Left lobe of liver (tissue), 2 donors: ENCODE results near the gene OR4C6. TPM values are rescaled to one million over a fixed set of nuclear protein-coding genes. Genes with fewer than 3 reads are reported as not detected.
A peak's percentile ranks its signal among the peaks of the same experiment; 100 is the strongest.

Experiments used
- ATAC-seq: fragments of 200-7000 bp; cut with Tn5 transposase; one replicate; pipeline ENCODE4 v1.9.1; 2020; ENCODE audit warnings: mild to moderate bottlenecking, moderate library complexity
- DNase-seq: peaks from one replicate; pipeline ENCODE4 v3.0.0-alpha.2; 2020; ENCODE audit warnings: low spot score
- total RNA-seq: library from RNA; stranded (reverse); gene quantifications from one replicate; pipeline ENCODE4 v1.2.1, GENCODE V29; 2021
- donor health status: DM: no; HTN: no; CAD: no; lungs with moderate emphysema.
- donor health status: DM: no; HTN: yes; CAD: no.

The OR4C6 gene
- total RNA-seq = not detected

DNA sequence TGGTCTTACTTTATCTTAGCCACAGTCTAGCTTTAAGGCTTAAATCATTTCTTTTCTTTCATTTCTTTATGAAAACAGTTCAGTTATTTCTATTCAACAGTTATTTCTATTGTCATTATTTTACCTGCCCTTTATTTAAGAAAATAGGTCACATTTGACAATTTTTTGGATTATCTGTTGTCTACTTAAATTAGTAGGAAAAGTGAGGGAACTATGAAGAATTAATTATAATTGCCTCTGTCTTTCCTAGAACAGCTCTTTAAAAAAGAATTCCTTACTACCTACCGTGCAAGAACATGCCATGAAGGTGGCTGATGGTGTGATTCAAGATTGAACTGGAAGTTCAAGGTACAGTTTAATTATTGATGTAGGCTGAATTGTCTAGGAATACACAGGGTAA, at the start of gene OR4C6:
OR4C6 (plus strand) TSS at position 301 of the 400 bp plus-strand sequence. CDS start 2,966 bp downstream, outside the sequence.
- ATAC-seq (no peak), DNase-seq (no peak)

DNA sequence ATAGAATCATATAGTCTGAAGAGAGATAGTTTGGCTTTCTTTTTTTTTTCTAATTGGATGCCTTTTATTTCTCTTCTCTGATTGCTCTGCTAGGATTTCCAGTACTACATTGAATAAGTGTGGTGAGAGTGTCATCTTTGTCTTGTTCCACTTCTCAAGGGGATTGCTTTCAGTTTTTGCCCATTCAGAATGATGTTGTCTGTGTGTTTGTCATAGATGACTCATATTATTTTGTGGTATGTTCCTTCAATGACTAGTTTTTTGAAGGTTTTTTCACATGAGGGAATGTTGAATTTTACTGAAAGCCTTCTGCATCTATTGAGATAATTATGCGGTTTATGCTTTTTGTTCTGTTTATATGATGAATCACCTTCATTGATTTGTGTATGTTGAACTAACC, 37.5 kb upstream of the OR4C6 start:
- no peak for ATAC-seq
- no peak for DNase-seq

DNA sequence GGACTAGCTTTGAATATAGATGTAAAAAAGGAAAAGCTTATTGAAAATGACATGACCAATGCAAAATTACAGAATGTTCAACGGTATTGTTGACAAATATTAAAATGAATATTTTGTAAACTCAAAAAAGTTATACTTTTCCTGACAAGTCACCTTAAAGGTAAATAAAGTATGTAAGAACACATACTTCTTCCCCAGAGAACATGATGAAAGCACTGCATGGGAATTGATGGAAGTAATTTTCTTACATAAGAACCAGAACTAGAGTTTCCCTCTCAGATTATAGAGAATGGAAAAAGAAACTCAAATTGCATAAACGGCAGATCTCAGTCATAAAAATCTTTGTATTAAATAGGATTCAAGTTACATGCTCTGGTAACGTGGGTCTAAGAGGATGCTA, 27.2 kb upstream of the OR4C6 start, which contains the start of gene OR4P4:
OR4P4 (plus strand) TSS at position 301 of the 400 bp plus-strand sequence.
- DNase-seq (no peak), ATAC-seq (no peak)

DNA sequence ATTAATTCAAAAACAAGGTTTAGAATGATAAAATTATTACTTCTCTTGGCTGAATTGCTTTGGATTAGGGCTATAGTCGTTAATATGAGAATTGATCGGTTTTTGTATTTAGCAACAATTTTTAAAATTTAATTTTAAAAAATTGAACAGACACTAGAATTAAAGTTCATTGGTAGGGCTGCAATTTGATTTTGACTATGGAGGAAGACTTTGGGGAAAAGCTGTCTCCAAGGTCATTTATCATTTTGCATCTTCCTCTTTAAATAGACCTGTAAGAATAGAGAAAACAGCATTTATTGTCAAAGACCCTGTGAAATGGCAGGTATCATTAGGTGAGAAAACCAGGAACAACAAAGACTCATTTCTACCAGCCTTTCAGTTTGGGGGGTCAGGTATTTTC, 14.0 kb upstream of the OR4C6 start, which contains the start of gene OR4S2:
OR4S2 (plus strand) TSS at position 301 of the 400 bp plus-strand sequence. CDS start 2,577 bp downstream, outside the sequence.
- ATAC-seq (no peak), DNase-seq (no peak)

DNA sequence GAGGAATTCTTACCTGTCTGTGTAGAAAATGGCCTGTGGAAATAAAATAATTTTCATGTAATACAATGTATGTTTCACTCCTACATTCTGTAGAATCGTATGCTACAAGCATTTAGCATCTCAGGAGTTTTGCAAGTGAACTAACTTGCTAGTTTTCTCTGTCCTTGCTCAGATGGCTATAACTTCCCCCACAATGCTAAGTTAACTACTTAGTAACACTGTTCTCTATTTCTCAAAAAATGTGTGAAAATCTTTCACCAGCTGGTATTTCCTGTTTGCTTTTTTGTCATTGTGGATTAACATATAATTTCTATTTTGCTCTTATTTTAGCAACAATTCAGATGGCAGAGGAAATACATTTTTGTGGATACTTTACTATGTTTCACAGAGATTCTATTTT, 9.4 kb upstream of the OR4C6 start:
- no peak for ATAC-seq
- DNase-seq = no peak

DNA sequence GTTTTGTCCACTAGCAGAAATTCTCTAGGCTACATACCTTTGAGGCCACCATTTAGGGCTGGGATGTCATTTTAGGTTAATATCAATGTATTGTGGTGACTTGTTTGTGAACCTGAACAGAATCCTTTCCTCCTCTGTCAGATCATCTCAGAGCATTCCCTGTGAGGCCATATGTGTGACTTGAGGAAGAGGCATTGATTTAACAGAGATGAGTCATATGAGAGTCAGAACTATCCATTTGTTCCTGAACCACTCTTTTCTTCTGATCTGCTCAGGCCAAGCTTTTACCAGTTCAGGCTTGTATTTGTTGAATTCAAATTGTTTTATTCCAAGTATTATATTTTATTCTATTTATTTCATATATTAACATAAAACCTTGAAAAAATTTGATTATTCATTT, 6.9 kb upstream of the OR4C6 start:
- no peak for ATAC-seq
- no peak for DNase-seq

DNA sequence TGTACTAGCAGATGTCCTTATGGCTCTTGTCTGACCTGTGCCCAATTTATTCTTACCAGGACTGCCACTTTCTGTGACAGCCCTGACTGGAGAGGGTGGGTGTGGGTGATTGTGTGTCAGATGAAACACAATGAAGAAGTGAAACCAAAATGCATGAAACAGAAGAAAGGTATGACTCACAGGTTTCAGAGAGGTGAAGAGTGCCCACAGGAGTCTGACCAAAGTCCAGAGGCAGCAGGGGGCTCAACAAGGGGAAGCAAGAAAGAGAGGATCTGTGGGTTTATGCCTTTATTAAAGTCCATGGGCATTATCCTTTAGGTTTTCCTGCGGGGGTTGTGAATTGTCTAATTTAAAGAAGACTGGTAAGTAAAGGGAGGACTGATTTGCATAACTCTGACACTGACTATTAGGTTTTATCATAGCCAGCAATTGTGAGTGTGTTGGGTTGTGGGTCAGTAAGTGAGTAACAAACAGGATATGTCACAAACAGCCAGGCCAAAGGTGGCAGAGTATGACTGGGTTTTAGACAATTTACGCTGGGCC, 3.9 kb upstream of the OR4C6 start:
- ATAC-seq = no peak
- no peak for DNase-seq

DNA sequence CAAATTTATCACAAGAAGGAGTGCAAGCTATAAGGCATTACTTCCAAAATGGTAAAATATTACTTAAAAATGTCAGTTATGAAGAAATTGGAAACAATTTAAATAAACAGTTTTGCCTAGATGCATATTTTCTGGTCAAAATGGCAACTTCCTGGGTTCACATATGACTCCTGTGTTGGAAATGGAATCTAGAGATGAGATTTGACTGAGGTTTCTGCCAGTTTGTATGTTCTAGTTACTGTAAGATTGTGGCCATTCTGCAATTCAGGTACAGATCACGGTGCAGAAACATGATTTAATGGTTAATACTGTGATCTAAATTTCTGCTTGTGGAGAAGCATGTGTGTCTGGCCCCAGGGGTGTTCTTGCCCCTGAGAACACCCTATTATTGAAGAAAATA, 3.4 kb upstream of the OR4C6 start:
- DNase-seq (no peak), ATAC-seq (no peak)

DNA sequence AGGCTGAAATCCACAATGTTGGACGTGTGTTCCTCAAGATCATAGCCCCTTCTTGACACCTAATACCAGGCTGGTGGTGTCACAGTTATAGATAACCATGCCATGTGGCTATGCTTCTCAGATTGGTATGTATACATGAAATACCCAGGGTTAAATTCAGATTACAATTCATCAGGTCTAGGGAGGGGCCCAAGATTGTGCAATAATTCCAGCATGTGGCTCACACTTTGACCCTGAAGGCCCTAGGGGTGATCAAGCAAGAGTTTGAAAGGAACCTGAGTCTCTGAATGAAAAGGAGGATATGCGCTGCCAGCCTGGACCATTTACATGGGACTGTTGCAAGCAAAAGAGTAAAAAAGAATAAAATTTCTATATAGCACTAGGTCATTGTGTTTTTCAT, 7.4 kb downstream of the OR4C6 start:
- no peak for DNase-seq
- ATAC-seq = no peak

DNA sequence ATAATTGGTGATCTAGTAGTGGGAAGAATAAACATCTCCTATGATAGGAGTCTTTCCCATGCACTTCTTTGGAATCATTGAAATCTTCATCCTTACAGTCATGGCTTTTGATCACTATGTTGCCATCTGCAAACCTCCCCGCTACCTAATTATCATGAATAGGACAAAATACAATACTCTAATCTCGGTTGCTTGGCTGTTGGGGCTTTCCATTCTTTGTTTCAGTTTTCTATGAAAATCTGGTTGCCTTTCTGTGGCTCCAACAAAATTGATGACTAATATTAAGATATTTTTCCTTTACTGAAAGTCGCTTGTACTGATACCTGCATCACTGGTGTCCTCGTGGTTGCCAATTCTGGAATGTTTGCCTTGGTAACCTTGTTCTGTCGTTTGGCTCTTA, 11.9 kb downstream of the OR4C6 start:
- no peak for DNase-seq
- no peak for ATAC-seq

DNA sequence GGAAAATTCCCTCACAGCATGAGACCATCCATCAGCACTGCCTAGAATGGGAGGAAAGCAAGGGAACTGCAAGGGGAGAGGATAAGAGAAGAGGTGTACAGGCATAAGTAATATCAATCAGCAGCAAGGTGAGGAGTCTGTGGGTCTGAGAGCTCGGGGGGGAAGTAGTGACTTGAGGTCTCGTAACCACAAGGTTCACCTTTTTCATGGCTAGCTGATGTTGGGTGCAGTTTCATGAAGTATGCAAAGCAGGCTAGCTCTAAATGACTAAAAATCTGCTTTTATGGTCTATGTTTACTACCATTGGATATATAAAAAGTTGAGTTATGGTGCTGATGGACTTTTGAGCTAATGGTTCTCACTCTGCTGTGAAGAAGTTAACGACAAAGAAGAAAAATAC, 35.8 kb downstream of the OR4C6 start:
- ATAC-seq (no peak), DNase-seq (no peak)

DNA sequence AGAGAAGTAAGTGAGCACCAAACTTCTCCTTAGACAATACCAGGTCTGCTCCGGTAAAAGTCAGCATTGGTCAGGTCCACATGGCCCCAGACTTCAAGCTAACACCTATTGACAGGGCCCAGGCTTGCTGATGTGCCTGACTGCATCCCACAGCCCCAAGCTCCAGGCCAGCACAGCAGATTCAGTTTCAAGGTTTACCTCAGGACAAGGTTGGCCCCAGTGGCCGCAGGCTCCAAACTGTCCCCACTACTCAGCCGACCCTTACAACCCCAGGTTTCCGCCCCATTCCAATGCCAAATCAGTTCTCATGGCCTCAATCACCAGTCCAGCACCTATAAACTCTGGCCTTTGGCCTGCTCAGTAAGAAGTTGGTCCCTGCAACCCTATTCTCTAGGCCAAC, 39.4 kb downstream of the OR4C6 start:
- no peak for ATAC-seq

DNA sequence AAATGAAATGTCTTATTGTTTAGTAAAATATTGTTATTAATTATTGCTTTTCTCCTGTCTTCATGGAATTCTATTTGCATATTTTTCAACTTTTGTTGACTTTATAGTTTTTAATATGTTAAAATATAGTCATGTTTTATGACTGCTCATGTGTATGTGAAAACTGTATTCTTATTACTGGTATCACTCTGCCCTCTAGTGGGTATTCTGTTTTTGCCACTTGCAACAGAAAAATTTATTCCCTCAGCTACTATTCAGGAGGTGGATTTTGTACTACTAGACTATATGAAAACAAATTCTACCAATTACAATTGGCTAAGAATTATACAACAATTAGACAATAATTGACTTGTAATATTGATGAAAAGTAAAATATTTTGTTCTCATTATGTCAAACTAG, 45.0 kb downstream of the OR4C6 start:
- DNase-seq (no peak), ATAC-seq (peak; percentile 73)

More for the DNA sequence above, 39.4 kb downstream of the OR4C6 start:
- DNase-seq = no peak

DNA sequence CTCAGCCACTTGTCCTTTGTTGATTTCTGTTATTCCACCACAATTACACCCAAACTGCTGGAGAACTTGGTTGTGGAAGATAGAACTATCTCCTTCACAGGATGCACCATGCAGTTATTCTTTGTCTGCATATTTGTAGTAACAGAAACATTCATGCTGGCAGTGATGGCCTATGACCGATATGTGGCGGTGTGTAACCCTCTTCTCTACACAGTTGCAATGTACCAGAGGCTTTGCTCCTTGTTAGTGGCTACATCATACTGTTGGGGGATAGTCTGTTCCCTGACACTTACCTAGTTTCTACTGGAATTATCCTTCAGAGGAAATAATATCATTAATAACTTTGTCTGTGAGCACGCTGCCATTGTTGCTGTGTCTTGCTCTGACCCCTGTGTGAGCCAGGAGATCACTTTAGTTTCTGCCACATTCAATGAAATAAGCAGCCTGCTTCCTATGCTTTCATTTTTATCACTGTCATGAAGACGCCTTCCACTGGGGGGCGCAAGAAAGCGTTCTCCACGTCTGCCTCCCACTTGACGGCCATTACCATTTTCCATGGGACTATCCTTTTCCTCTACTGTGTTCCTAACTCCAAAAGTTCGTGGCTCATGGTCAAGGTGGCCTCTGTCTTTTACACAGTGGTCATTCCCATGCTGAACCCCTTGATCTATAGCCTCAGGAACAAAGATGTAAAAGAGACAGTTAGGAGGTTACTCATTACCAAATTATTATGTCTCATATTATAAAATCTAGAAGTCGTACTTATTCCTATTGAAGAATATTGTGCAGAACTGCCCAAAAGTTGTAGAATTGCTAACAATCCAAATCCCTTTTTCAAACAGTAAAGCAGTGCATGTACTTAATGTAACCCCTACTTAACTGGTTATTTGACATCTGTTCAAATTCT, 53.2 kb downstream of the OR4C6 start:
- DNase-seq (no peak), ATAC-seq (no peak)

Other genes starting within 250 kb of the OR4C6 start
- gene OR4C15, start 107.7 kb upstream of the OR4C6 start, total RNA-seq = not detected
- gene OR4C16, start 90.1 kb upstream of the OR4C6 start, total RNA-seq = not detected
- gene OR4C11, start 54.6 kb upstream of the OR4C6 start, total RNA-seq = not detected
- gene OR4P4, start 27.1 kb upstream of the OR4C6 start, total RNA-seq = not detected
- not detected for gene OR4S2, start 13.9 kb upstream of the OR4C6 start, total RNA-seq
- gene OR5D13, start 111.2 kb downstream of the OR4C6 start, total RNA-seq = not detected
- gene OR5D14, start 133.4 kb downstream of the OR4C6 start, total RNA-seq = not detected
- gene OR5L1, start 149.2 kb downstream of the OR4C6 start, total RNA-seq = not detected
- not detected for gene OR5D18, start 157.4 kb downstream of the OR4C6 start, total RNA-seq
- not detected for gene OR5L2, start 165.0 kb downstream of the OR4C6 start, total RNA-seq
- gene OR5D16, start 176.6 kb downstream of the OR4C6 start, total RNA-seq = not detected
- not detected for gene TRIM51, start 221.1 kb downstream of the OR4C6 start, total RNA-seq